Fibroblast of lung (primary cell): Measurements from ENCODE around the gene TAL2. TPM values are rescaled to one million over a fixed set of nuclear protein-coding genes. Genes with fewer than 3 reads are reported as not detected.

ENCODE experiments used
- DNase-seq, 2 donors: peaks; one replicate each; pipeline versions ENCODE4 v3.0.0 to v3.0.0-alpha.2; 2010; ENCODE audit warnings: low read depth in 2 of 2
- H2AFZ ChIP-seq: 2 replicates; pipeline ENCODE4 v1.5.1; 2012; ENCODE audit warnings: low read length, control low read depth, inconsistent platforms
- H3K27ac ChIP-seq: 2 replicates; pipeline ENCODE4 v1.5.1; 2011; ENCODE audit warnings: low read length, control low read depth; ENCODE audit not compliant: insufficient read depth
- H3K27me3 ChIP-seq: 2 replicates; pipeline ENCODE4 v1.5.1; 2011; ENCODE audit warnings: mild to moderate bottlenecking, low read length; ENCODE audit not compliant: control insufficient read depth, insufficient read depth
- H3K36me3 ChIP-seq: 2 replicates; pipeline ENCODE4 v1.5.1; 2011; ENCODE audit warnings: low read length; ENCODE audit not compliant: control insufficient read depth, insufficient read depth
- H3K4me1 ChIP-seq: 2 replicates; pipeline ENCODE4 v1.5.1; 2011; ENCODE audit warnings: low read length; ENCODE audit not compliant: control insufficient read depth, insufficient read depth; ENCODE audit errors: extremely low read depth
- H3K4me2 ChIP-seq: 2 replicates; pipeline ENCODE4 v1.5.1; 2011; ENCODE audit warnings: low read length, control low read depth; ENCODE audit not compliant: insufficient read depth; ENCODE audit errors: extremely low read depth
- H3K4me3 ChIP-seq, 4 experiments: fragments of 200-600 bp in 1 of 4; sonication (generic) in 1 of 4; replicated peaks in 1 of 4; 2 replicates each; pipeline ENCODE4 v1.5.1; 2011 to 2016; ENCODE audit warnings: low read length in 4 of 4, low read depth in 3 of 4, mild to moderate bottlenecking in 3 of 4, control low read depth in 2 of 4, inconsistent platforms in 1 of 4, mixed read lengths in 1 of 4; ENCODE audit not compliant: insufficient read depth in 1 of 4; ENCODE audit errors: control extremely low read depth in 1 of 4
- H3K79me2 ChIP-seq: 2 replicates; pipeline ENCODE4 v1.5.1; 2012; ENCODE audit warnings: mild to moderate bottlenecking, low read length, inconsistent platforms; ENCODE audit not compliant: control insufficient read depth, insufficient read depth
- H3K9ac ChIP-seq: 2 replicates; pipeline ENCODE4 v1.5.1; 2011; ENCODE audit warnings: mild to moderate bottlenecking, low read length, control low read depth; ENCODE audit not compliant: insufficient read depth
- H3K9me3 ChIP-seq: 2 replicates; pipeline ENCODE4 v1.5.1; 2012; ENCODE audit warnings: low read depth, low read length; ENCODE audit not compliant: control insufficient read depth, insufficient read depth
- H4K20me1 ChIP-seq: 2 replicates; pipeline ENCODE4 v1.5.1; 2011; ENCODE audit warnings: low read length; ENCODE audit not compliant: control insufficient read depth, insufficient read depth; ENCODE audit errors: extremely low read depth
- CTCF ChIP-seq, 2 donors: IDR thresholded peaks in 1 of 2; conservative IDR thresholded peaks in 1 of 2; 1 replicate in 1 of 2; 2 replicates in 1 of 2; pipeline ENCODE4 v1.5.1; 2011 to 2012; ENCODE audit warnings: low read length in 2 of 2, control low read depth in 1 of 2, inconsistent platforms in 1 of 2, low read depth in 1 of 2, mild to moderate bottlenecking in 1 of 2
- EZH2 ChIP-seq: IDR thresholded peaks from 2 replicates; pipeline ENCODE4 v1.5.1; 2012; ENCODE audit warnings: low read length, control low read depth, mild to moderate bottlenecking; ENCODE audit errors: missing control alignments
- polyA plus RNA-seq, 2 donors: library from polyadenylated mRNA; depleted of rRNA in 1 of 2; stranded (reverse) in 1 of 2; unstranded in 1 of 2; fragments of >200 nt; gene quantifications; 2 replicates each; pipeline ENCODE4 v1.2.1, GENCODE V29; 2011 to 2012; ENCODE audit warnings: missing spikeins in 1 of 2
- total RNA-seq: library from RNA; depleted of rRNA; stranded (reverse); fragments of >200 nt; gene quantifications from 2 replicates; pipeline ENCODE4 v1.2.1, GENCODE V29; 2014

Gene TAL2
- total and polyA plus RNA-seq, 2 donors (not counting 1 experiment from before 2014, with no cell fraction given), result 0.17 TPM; not detected in 1

- H3K4me1 ChIP-seq, result no peaks in the 10 kb centered on the region
- H3K4me3 ChIP-seq, result no peak overlapping the region
- H3K9ac ChIP-seq, result no peak overlapping the region
- H3K36me3 ChIP-seq, result no peaks in the 10 kb centered on the region
- H3K27me3 ChIP-seq, result no peaks in the 10 kb centered on the region
- H3K4me2 ChIP-seq, result no peak overlapping the region
- DNase-seq, result no peak
- no peaks in the 10 kb centered on the region for H4K20me1 ChIP-seq
- no peak overlapping the region for H2AFZ ChIP-seq
- no peak for TF ChIP-seq EZH2
- no peak for TF ChIP-seq CTCF (conservative IDR thresholded peaks at IDR 0.05 in 1 of 2, IDR thresholded peaks at IDR 0.05 in 1 of 2; ENCODE audit: low read depth in 1 of 2, low read length in 2 of 2)
- H3K79me2 ChIP-seq, result no peaks in the 10 kb centered on the region
- no peak overlapping the region for H3K27ac ChIP-seq
- no peaks in the 10 kb centered on the region for H3K9me3 ChIP-seq
Measured at GRCh38 chr9:105663914-105664313, 1.7 kb downstream of the TAL2 start.

GRCh38 chr9:105667867-105668266 is 5.6 kb downstream of the TAL2 start:
- TF ChIP-seq CTCF (conservative IDR thresholded peaks at IDR 0.05 in 1 of 2, IDR thresholded peaks at IDR 0.05 in 1 of 2; ENCODE audit: low read depth in 1 of 2, low read length in 2 of 2) (no peak), EZH2 (no peak)
- H3K27ac ChIP-seq, result no peak overlapping the region
- no peaks in the 10 kb centered on the region for H3K27me3 ChIP-seq
- no peaks in the 10 kb centered on the region for H3K79me2 ChIP-seq
- no peak overlapping the region for H3K9ac ChIP-seq
- H3K4me3 ChIP-seq, result no peak overlapping the region
- no peaks in the 10 kb centered on the region for H3K9me3 ChIP-seq
- no peaks in the 10 kb centered on the region for H3K4me1 ChIP-seq
- H4K20me1 ChIP-seq, result no peaks in the 10 kb centered on the region
- H2AFZ ChIP-seq, result no peak overlapping the region
- H3K4me2 ChIP-seq, result no peak overlapping the region
- DNase-seq, result no peak
- H3K36me3 ChIP-seq, result no peaks in the 10 kb centered on the region

GRCh38 chr9:105670315-105670714 is 8.1 kb downstream of the TAL2 start:
- TF ChIP-seq EZH2 (no peak), CTCF (conservative IDR thresholded peaks at IDR 0.05 in 1 of 2, IDR thresholded peaks at IDR 0.05 in 1 of 2; ENCODE audit: low read depth in 1 of 2, low read length in 2 of 2) (no peak)
- H4K20me1 ChIP-seq, result no peaks in the 10 kb centered on the region
- no peak overlapping the region for H3K9ac ChIP-seq
- no peaks in the 10 kb centered on the region for H3K9me3 ChIP-seq
- H3K4me2 ChIP-seq, result no peak overlapping the region
- H3K4me1 ChIP-seq, result no peaks in the 10 kb centered on the region
- H3K27ac ChIP-seq, result no peak overlapping the region
- H3K4me3 ChIP-seq, result no peak overlapping the region
- DNase-seq, result no peak
- no peaks in the 10 kb centered on the region for H3K27me3 ChIP-seq
- no peak overlapping the region for H2AFZ ChIP-seq
- no peaks in the 10 kb centered on the region for H3K79me2 ChIP-seq
- no peaks in the 10 kb centered on the region for H3K36me3 ChIP-seq
